Activated T-helper 1 cell treated with Interleukin-2 at 50 U/mL for 16 hours (primary cell): ENCODE results near the gene SAXO1.
"Not testable (repeated sequence)": the region's sequence is repeated elsewhere in the genome, so short reads cannot be mapped to it uniquely, and the experiment has no call there.

Source experiments
- DNase-seq: peaks from one replicate; pipeline ENCODE4 v3.0.0-alpha.2; 2020; ENCODE audit warnings: low read depth

The SAXO1 gene

GRCh38 chr9:19033015-19033414 lies at the start of gene SAXO1:
Gene SAXO1 (minus strand): TSS chr9:19033209. CDS start chr9:19032908, 301 bp downstream.
- DNase-seq: no peak

- no peak for DNase-seq
Measured at GRCh38 chr9:19074836-19075235, 41.8 kb upstream of the SAXO1 start.

GRCh38 chr9:19074229-19074628 lies 41.2 kb upstream of the SAXO1 start:
- DNase-seq: no peak

GRCh38 chr9:19057033-19057432 lies 24.0 kb upstream of the SAXO1 start:
- no peak for DNase-seq

- no peak for DNase-seq
Measured at GRCh38 chr9:19050637-19051591, 17.9 kb upstream of the SAXO1 start.

GRCh38 chr9:19049917-19050636 lies 17.1 kb upstream of the SAXO1 start:
- DNase-seq: no peak

GRCh38 chr9:19048966-19049916 lies 16.2 kb upstream of the SAXO1 start, which contains the start of gene RRAGA:
Gene RRAGA (plus strand): TSS chr9:19049427. CDS start chr9:19049660, 233 bp downstream.
- DNase-seq: peak; percentile 90

- DNase-seq: no peak
Measured at GRCh38 chr9:19036611-19037010, 3.6 kb upstream of the SAXO1 start.

- DNase-seq: no peak
Measured at GRCh38 chr9:19032406-19032805, 603 bp downstream of the SAXO1 start.

GRCh38 chr9:19030899-19031298 lies 2.1 kb downstream of the SAXO1 start:
- no peak for DNase-seq

GRCh38 chr9:19028835-19029451 lies 4.1 kb downstream of the SAXO1 start:
- DNase-seq: no peak

GRCh38 chr9:19027825-19028224 lies 5.2 kb downstream of the SAXO1 start:
- DNase-seq: no peak

GRCh38 chr9:19026375-19026774 lies 6.6 kb downstream of the SAXO1 start:
- DNase-seq: no peak

GRCh38 chr9:19023078-19023477 lies 9.9 kb downstream of the SAXO1 start:
- no peak for DNase-seq

- no peak for DNase-seq
Measured at GRCh38 chr9:19022206-19022605, 10.8 kb downstream of the SAXO1 start.

GRCh38 chr9:19021649-19022048 lies 11.4 kb downstream of the SAXO1 start:
- DNase-seq: not testable (repeated sequence)

- no peak for DNase-seq
Measured at GRCh38 chr9:19020886-19021455, 12.0 kb downstream of the SAXO1 start.

- DNase-seq: no peak
Measured at GRCh38 chr9:19018201-19018600, 14.8 kb downstream of the SAXO1 start.

- no peak for DNase-seq
Measured at GRCh38 chr9:19009391-19009965, 23.5 kb downstream of the SAXO1 start.

- DNase-seq: no peak
Measured at GRCh38 chr9:19000133-19000532, 32.9 kb downstream of the SAXO1 start.
